CD4-positive, CD25-positive, alpha-beta regulatory T cell (primary cell): ENCODE results near the gene OR2T33. TPM values are rescaled to one million over a fixed set of nuclear protein-coding genes. Genes with fewer than 3 reads are reported as not detected.
"Not testable (repeated sequence)": the region's sequence is repeated elsewhere in the genome, so short reads cannot be mapped to it uniquely, and the experiment has no call there.

Source experiments
- ATAC-seq, 2 donors: fragments of 150-1000 bp; cut with Tn5 transposase; one replicate each; pipeline ENCODE4 v1.10.0; 2021; ENCODE audit warnings: low read depth in 2 of 2, moderate number of reproducible peaks in 2 of 2, moderate library complexity in 1 of 2
- DNase-seq, 3 donors: peaks; one replicate each; pipeline versions ENCODE4 v3.0.0 to v3.0.0-alpha.2; 2012 to 2022; ENCODE audit warnings: mixed read lengths in 1 of 3
- H3K27ac ChIP-seq: one replicate; pipeline ENCODE4 v1.7.0; 2013; ENCODE audit warnings: mild to moderate bottlenecking, low read length; ENCODE audit not compliant: insufficient read depth, poor library complexity, severe bottlenecking
- H3K27me3 ChIP-seq: one replicate; pipeline ENCODE4 v1.7.0; 2013; ENCODE audit warnings: low read length; ENCODE audit not compliant: control insufficient read depth, insufficient read depth
- H3K36me3 ChIP-seq: one replicate; pipeline ENCODE4 v1.7.0; 2013; ENCODE audit warnings: mild to moderate bottlenecking, low read length, moderate library complexity; ENCODE audit not compliant: control insufficient read depth, insufficient read depth
- H3K4me1 ChIP-seq: 2 replicates; pipeline ENCODE4 v1.7.0; 2013; ENCODE audit warnings: mild to moderate bottlenecking, low read length; ENCODE audit not compliant: insufficient read depth, control insufficient read depth, poor library complexity, severe bottlenecking
- H3K4me3 ChIP-seq: one replicate; pipeline ENCODE4 v1.7.0; 2013; ENCODE audit warnings: low read depth, mild to moderate bottlenecking, low read length, moderate library complexity
- H3K9me3 ChIP-seq, 2 experiments: 1 replicate in 1 of 2; 2 replicates in 1 of 2; pipeline ENCODE4 v1.7.0; 2013; ENCODE audit warnings: low read length in 2 of 2, mild to moderate bottlenecking in 1 of 2, moderate library complexity in 1 of 2; ENCODE audit not compliant: control insufficient read depth in 2 of 2
- H3K27ac Mint-ChIP-seq, 3 donors: one replicate each; pipeline ENCODE4 v1.8.0; 2020 to 2022; ENCODE audit warnings: mild to moderate bottlenecking in 3 of 3, mixed read lengths in 3 of 3, moderate library complexity in 2 of 3
- H3K27me3 Mint-ChIP-seq: one replicate; pipeline ENCODE4 v1.8.0; 2022; ENCODE audit warnings: mild to moderate bottlenecking, mixed read lengths
- H3K36me3 Mint-ChIP-seq: one replicate; pipeline ENCODE4 v1.8.0; 2020; ENCODE audit warnings: mixed read lengths
- H3K4me1 Mint-ChIP-seq, 4 donors: one replicate each; pipeline ENCODE4 v1.8.0; 2020 to 2022; ENCODE audit warnings: mixed read lengths in 4 of 4, mild to moderate bottlenecking in 1 of 4
- H3K4me3 Mint-ChIP-seq, 4 donors: one replicate each; pipeline ENCODE4 v1.8.0; 2020 to 2022; ENCODE audit warnings: mild to moderate bottlenecking in 4 of 4, mixed read lengths in 4 of 4, moderate library complexity in 3 of 4
- H3K9me3 Mint-ChIP-seq, 7 donors: one replicate each; pipeline ENCODE4 v1.8.0; 2020 to 2022; ENCODE audit warnings: mixed read lengths in 7 of 7, mild to moderate bottlenecking in 3 of 7, moderate library complexity in 2 of 7
- polyA plus RNA-seq, 4 donors: library from polyadenylated mRNA; unstranded; fragments of 300-500 nt; fragmentation: Illumina TruSeq; gene quantifications; one replicate each; pipeline ENCODE4 v1.2.3, GENCODE V29; 2021
- total RNA-seq: library from RNA; stranded (reverse); gene quantifications from one replicate; pipeline ENCODE4 v1.2.3, GENCODE V29; 2022

Gene OR2T33
- total and polyA plus RNA-seq, 5 donors from 2014 or later = not detected

DNA sequence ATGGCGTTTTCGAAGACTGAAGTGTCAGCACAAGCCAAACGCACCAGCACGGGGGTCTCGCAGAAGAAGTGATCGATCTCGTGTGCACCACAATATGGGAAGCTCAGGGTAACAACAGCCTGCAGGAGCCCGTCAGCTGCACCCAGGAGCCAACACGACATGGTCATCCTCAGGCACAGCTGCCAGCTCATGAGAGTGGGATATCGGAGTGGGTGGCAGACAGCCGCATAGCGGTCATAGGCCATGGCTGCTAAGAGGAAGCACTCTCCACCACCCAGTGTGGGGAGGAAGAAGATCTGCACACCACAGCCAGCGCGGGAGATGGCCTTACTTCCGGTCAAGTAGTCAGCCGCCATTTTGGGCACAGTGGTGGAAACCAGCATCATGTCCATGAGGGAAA lies 4.6 kb downstream of the OR2T33 start:
- not testable (repeated sequence) for H3K4me1 ChIP-seq

DNA sequence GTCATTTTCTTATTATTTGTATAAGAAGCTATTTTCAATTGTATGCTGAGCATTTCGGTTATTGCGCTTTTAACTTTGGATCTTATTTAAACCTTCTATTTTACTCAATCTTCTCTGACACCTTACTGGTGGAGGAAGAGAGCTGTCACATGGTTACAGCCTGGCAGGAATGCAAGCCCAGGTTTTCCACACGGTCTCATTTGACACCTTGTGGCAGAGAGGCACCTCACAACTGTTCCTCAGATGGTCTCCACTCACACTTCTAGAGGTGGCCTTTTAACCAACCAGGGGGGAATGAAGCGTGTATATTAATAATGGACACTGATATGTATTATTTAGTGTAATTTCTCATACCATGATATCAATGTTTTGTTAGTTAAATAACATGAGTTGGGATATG lies 9.6 kb downstream of the OR2T33 start:
- Mint-ChIP-seq H3K27me3 (no peaks in the 10 kb centered on the region), H3K4me1 (no peaks in the 10 kb centered on the region), H3K9me3 (peaks cover 0 to 9% (median 1%) of the 10 kb centered on the region in 7 donors), H3K27ac (no peak overlapping the region), H3K4me3 (no peak overlapping the region), H3K36me3 (no peaks in the 10 kb centered on the region)
- Histone ChIP-seq H3K36me3 (no peaks in the 10 kb centered on the region), H3K4me1 (no peaks in the 10 kb centered on the region), H3K9me3 (peaks cover 0 to 2% of the 10 kb centered on the region in 2 experiments), H3K27ac (no peak overlapping the region), H3K4me3 (no peak overlapping the region), H3K27me3 (no peaks in the 10 kb centered on the region)
- ATAC-seq = no peak
- no peak for DNase-seq

More for the DNA sequence above, 4.6 kb downstream of the OR2T33 start:
- not testable (repeated sequence) for DNase-seq, H3K9me3 Mint-ChIP-seq, H3K36me3 Mint-ChIP-seq, H3K9me3 ChIP-seq, H3K4me3 ChIP-seq, H3K36me3 ChIP-seq, H3K27me3 ChIP-seq, H3K27ac ChIP-seq, ATAC-seq, H3K27me3 Mint-ChIP-seq, H3K4me3 Mint-ChIP-seq, H3K27ac Mint-ChIP-seq, H3K4me1 Mint-ChIP-seq

DNA sequence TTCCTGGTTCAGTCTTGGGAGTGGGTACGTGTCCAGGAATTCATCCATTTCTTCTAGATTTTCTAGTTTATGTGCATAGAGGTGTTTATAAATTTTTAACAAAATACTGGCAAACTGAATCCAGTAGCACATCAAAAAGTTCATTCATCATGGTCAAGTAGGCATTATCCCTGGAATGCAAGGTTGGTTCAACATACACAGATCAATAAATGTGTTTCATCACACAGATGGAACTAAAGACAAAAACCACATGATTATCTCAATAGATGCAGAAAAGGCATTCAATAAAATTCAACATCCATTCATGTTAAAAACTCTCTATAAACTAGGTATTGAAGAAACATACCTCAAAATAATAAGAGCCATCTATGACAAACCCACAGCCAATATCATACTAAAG lies 18.5 kb downstream of the OR2T33 start:
- not testable (repeated sequence) for ATAC-seq, H3K27ac ChIP-seq, H3K36me3 ChIP-seq, H3K4me3 ChIP-seq, H3K4me1 Mint-ChIP-seq, H3K9me3 ChIP-seq, H3K27me3 ChIP-seq, H3K27ac Mint-ChIP-seq, H3K4me3 Mint-ChIP-seq, DNase-seq, H3K4me1 ChIP-seq, H3K36me3 Mint-ChIP-seq, H3K27me3 Mint-ChIP-seq
- peaks cover 0 to 18% (median 12%) of the 10 kb centered on the region in 7 donors for H3K9me3 Mint-ChIP-seq

DNA sequence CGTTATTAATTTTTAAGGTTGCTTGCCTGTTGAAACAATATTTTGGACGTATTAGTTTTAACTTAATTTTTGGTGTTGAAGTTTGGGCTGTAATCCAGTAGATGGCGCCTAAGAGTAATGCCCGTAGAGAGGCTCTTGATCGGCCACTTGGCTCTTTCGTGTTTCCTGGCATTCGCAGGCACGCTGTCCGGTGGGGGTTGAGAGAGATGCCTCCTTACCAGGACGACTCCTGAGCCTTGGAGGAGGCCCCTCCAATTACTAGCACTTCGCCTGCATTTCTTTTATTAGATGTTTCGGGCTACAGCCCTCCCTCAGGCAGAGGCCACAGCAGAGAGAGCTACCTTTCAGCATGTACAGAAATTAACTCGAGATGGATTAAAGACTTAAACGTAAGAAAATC lies 34.6 kb downstream of the OR2T33 start:
- H3K27ac ChIP-seq = no peak overlapping the region
- Mint-ChIP-seq H3K9me3 (no peaks in the 10 kb centered on the region), H3K27me3 (no peaks in the 10 kb centered on the region), H3K4me1 (peaks cover 0 to 3% (median 1%) of the 10 kb centered on the region in 4 donors), H3K27ac (no peak overlapping the region), H3K36me3 (no peaks in the 10 kb centered on the region), H3K4me3 (no peak overlapping the region)
- no peaks in the 10 kb centered on the region for H3K36me3 ChIP-seq
- peak in 2 of 3 donors; percentile 30 to 40 for DNase-seq
- H3K4me3 ChIP-seq = no peak overlapping the region
- no peaks in the 10 kb centered on the region for H3K9me3 ChIP-seq
- H3K27me3 ChIP-seq = no peaks in the 10 kb centered on the region
- ATAC-seq = no peak
- H3K4me1 ChIP-seq = no peaks in the 10 kb centered on the region

DNA sequence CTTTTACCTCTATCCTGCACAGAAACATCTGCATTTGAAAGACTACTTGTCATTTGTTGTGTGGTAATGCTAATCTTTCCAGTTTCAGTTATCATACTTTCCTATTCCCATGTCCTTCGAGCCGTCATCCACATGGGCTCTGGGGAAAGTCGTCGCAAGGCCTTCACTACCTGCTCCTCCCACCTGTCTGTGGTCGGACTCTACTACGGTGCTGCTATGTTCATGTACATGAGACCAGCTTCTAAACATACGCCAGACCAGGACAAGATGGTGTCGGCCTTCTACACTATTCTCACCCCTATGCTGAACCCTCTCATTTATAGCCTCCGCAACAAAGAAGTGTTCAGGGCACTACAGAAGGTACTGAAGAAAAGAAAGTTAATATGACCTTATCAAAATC lies 38.3 kb downstream of the OR2T33 start:
- H3K27me3 Mint-ChIP-seq = no peaks in the 10 kb centered on the region
- no peaks in the 10 kb centered on the region for H3K36me3 ChIP-seq
- H3K9me3 ChIP-seq = no peaks in the 10 kb centered on the region
- ATAC-seq (no peak), DNase-seq (no peak)
- no peaks in the 10 kb centered on the region for H3K4me1 ChIP-seq
- peaks cover 0 to 5% (median 2%) of the 10 kb centered on the region in 7 donors for H3K9me3 Mint-ChIP-seq
- no peak overlapping the region for H3K4me3 ChIP-seq
- no peak overlapping the region for H3K27ac ChIP-seq
- peaks cover 0 to 3% (median 1%) of the 10 kb centered on the region in 4 donors for H3K4me1 Mint-ChIP-seq
- H3K4me3 Mint-ChIP-seq = no peak overlapping the region
- H3K27ac Mint-ChIP-seq = no peak overlapping the region
- no peaks in the 10 kb centered on the region for H3K36me3 Mint-ChIP-seq
- H3K27me3 ChIP-seq = no peaks in the 10 kb centered on the region

DNA sequence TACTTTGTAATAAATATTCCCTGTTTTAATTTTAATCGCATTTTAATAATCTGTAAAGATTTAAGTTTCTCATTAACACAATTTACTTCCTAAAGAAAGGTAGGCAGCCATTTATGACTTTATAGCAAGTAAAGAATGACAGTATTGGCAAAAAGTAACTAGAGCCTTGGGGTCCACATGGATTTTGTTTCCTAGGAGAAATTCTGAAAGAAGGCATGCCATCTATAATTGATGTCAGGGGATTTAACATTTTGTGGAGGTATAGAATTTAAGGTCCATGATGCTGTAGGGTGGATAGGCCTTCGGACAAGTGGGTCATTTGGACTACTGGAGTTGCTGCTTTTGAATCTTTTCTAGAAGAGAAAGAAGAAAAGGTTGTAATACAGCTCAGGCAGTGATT lies 46.7 kb downstream of the OR2T33 start, which contains the start of gene OR2M4:
OR2M4 (plus strand) TSS at position 301 of the 400 bp plus-strand sequence. CDS start 7,512 bp downstream, outside the sequence.
- ATAC-seq (no peak), DNase-seq (no peak)
- no peak within 1 kb of the TSS for H3K27ac ChIP-seq
- H3K9me3 ChIP-seq = no peaks in the 10 kb centered on the region
- Mint-ChIP-seq H3K27me3 (no peaks in the 10 kb centered on the region), H3K9me3 (peaks cover 0 to 7% (median 3%) of the 10 kb centered on the region in 7 donors), H3K27ac (no peak within 1 kb of the TSS), H3K4me3 (no peak within 1 kb of the TSS), H3K36me3 (no peaks in the 10 kb centered on the region), H3K4me1 (no peaks in the 10 kb centered on the region)
- no peak within 1 kb of the TSS for H3K4me3 ChIP-seq
- no peaks in the 10 kb centered on the region for H3K27me3 ChIP-seq
- no peaks in the 10 kb centered on the region for H3K4me1 ChIP-seq
- H3K36me3 ChIP-seq = no peaks in the 10 kb centered on the region

DNA sequence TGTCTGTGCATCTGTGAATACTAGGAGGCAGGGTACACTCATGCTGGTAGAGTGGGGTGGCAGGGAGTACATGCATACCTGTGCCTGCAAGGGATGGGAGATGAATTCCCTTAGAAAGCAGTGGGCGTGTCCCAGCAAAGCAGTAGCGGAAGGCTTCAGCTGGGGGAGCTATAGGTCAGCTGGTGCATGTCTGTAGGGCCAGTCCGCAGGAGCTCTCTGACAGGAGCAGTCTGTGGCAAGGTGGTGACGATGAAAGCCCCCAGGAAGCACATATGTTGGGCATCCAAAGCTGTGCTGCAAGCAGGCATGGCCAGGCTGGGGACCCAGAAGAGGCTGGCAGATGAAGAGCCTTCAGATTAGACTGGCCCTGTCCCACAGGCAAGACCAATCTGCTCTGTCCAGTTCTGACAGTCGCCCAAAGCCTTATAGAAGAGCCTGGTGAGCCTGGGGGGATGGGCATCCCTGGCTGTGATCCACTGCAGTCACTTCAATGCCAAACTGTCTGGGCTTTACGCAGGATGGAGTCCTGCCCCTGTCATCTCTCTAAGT lies 48.3 kb downstream of the OR2T33 start:
- Histone ChIP-seq H3K4me3 (no peak overlapping the region), H3K27me3 (no peaks in the 10 kb centered on the region), H3K27ac (no peak overlapping the region), H3K9me3 (no peaks in the 10 kb centered on the region), H3K36me3 (no peaks in the 10 kb centered on the region), H3K4me1 (no peaks in the 10 kb centered on the region)
- H3K9me3 Mint-ChIP-seq = peaks cover 0 to 7% (median 3%) of the 10 kb centered on the region in 7 donors
- H3K27ac Mint-ChIP-seq = no peak overlapping the region
- no peak overlapping the region for H3K4me3 Mint-ChIP-seq
- no peaks in the 10 kb centered on the region for H3K36me3 Mint-ChIP-seq
- ATAC-seq (no peak), DNase-seq (no peak)
- no peaks in the 10 kb centered on the region for H3K27me3 Mint-ChIP-seq
- H3K4me1 Mint-ChIP-seq = no peaks in the 10 kb centered on the region

DNA sequence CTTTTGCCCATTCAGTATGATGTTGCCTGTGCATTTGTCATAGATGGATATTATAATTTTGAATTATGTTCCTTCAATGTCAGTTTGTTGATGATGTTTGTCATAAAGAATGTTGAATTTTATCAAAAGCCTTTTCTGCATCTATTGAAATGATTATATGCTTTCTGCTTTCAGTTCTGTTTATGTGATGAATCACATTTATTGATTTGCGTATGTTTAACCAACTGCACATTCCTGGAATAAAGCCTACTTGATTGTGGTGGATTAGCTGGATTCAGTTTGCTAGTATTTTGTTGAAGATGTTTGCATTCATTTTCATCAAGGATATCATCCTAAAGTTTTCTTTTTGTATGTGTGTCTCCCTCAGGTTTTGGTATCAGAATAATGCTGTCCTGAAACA lies 52.2 kb downstream of the OR2T33 start:
- Mint-ChIP-seq H3K27me3 (no peaks in the 10 kb centered on the region), H3K36me3 (no peaks in the 10 kb centered on the region), H3K27ac (no peak overlapping the region), H3K4me1 (no peaks in the 10 kb centered on the region), H3K9me3 (peaks cover 0 to 7% (median 2%) of the 10 kb centered on the region in 7 donors), H3K4me3 (no peak overlapping the region)
- H3K27me3 ChIP-seq = no peaks in the 10 kb centered on the region
- no peaks in the 10 kb centered on the region for H3K4me1 ChIP-seq
- no peak for DNase-seq
- no peak for ATAC-seq
- H3K27ac ChIP-seq = no peak overlapping the region
- H3K9me3 ChIP-seq = no peaks in the 10 kb centered on the region
- no peaks in the 10 kb centered on the region for H3K36me3 ChIP-seq
- no peak overlapping the region for H3K4me3 ChIP-seq
